GM21526 (cell line): ENCODE results near the gene ZKSCAN4.

ENCODE experiments used
- ATAC-seq: cut with Tn5 transposase; IDR thresholded peaks from one replicate; pipeline ENCODE4 v1.9.1; 2021; ENCODE audit warnings: moderate library complexity; ENCODE audit not compliant: unreplicated experiment, low FRiP score

Gene ZKSCAN4

GRCh38 chr6:28251661-28252008, 434 bp downstream of the ZKSCAN4 start:
- peak; percentile 45 for ATAC-seq

DNA sequence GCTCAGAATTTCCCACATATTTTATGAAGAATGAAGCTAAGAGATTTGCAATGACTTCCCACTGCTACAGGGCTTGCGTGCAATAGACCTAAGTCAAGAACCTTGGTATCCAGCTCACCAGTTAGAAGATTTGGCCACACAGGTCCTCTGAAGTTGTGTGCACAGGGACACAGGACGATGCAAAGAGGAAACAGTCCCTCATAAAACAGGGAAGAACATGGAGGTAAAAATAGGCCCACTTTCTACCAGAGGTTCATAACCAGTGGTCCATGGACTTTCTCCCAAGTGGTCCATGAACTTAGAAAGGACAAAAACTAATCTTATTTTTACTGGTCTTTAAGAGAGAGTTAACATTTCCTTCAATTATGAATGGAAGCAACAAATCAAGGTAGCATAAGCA, 1.3 kb downstream of the ZKSCAN4 start:
- ATAC-seq = no peak

DNA sequence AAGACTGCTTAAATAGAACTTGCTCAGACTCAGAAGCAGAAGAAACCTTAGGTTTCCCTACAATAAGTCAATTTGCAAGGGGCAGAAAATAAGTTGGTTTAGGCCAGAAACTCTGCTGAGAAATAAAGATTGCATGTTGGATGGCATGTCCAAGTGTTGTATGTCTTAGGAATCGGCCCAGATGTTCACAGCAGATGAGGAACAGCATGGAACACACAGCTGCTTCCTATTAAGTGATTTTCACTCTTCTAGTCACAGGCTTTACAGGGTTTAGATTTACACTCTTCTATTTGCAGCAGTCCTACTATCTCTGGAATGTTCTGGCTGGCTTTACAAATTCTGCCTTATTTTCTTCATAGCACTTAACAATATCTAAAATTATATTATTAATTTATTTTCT, 3.2 kb downstream of the ZKSCAN4 start:
- no peak for ATAC-seq

DNA sequence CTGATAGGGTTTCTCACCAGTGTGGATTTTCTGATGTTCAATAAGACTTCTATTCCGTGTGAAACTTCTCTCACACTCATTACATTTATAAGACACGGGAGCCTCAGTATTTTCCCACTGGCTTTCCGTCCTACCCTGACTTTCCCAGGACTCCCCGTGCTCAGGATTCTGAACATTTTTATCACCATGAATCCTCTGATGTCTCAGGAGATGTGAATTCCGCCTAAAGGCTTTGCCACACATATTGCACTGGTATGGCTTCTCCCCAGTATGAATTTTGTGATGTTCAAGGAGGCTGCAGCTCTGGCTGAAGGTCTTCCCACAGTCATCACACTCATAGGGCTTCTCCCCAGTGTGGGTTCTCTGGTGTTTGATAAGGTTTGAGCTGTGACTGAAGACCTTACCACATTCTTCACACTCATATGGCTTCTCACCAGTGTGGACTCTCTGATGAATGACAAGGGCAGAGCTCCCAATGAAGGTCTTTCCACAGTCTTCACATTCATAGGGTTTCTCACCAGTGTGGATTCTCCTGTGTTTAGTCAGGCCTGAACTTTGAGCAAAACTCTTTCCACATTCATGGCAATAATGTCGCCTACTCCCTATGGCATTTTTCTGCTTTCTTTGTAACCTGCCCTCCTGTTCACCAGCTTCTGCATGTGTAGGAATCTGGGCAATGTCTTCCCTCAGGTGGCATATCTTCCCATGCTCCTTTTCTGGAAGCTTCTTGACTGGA, 6.7 kb downstream of the ZKSCAN4 start:
- no peak for ATAC-seq

- no peak for ATAC-seq
These were observed 8.1 kb downstream of the ZKSCAN4 start for GRCh38 chr6:28243946-28244345.

DNA sequence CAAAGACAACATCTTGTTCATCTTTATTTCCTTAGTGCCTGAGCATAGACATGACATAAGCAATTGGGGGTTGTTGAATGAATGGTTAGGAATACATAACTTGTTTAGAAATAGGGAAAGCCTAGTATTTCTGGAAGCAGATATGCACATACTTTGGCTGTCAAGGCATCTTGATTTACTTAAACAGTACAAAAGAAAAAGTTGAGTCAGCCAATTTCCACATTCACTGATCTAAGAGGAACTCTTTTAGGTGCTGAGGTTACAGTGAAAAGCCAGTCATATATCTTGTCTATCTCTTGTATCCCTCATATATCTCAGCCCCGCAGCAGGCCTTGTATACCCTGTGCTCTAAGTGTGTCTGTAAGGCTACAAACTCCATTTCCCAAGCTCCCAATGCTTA, 11.6 kb downstream of the ZKSCAN4 start:
- ATAC-seq = no peak

GRCh38 chr6:28239636-28240035, 12.4 kb downstream of the ZKSCAN4 start:
- ATAC-seq = no peak

GRCh38 chr6:28235912-28236452, 16.1 kb downstream of the ZKSCAN4 start:
- ATAC-seq = no peak

DNA sequence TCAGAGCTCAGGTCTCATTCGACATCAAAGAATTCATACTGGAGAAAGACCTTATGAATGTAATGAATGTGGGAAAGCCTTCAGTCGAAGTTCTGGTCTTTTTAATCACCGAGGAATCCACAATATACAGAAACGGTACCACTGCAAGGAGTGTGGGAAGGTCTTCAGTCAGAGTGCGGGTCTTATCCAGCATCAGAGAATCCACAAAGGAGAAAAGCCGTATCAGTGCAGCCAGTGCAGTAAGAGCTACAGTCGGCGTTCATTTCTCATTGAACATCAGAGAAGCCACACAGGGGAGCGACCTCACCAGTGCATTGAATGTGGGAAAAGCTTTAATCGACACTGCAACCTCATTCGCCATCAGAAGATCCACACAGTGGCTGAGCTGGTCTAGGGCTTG, 19.3 kb downstream of the ZKSCAN4 start:
- ATAC-seq = no peak

DNA sequence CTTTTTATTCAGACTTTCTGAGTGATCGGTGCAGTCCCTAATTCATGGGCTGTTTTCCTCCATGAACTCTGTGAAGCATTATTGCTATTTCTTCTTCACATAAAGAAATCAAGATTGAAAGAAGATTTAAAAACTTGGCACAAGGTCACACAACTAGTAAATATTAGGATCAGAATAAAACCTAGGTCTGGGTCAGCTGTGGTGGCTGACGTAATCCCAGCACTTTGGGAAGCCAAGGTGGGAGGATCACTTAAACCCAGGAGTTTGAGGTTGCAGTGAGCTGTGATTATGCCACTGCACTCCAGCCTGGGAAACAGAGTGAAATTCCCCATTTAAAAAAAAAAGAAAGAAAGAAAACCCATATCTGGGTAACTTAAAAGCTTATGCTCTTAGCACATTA, 25.6 kb downstream of the ZKSCAN4 start:
- ATAC-seq = no peak

- peak; percentile 88 for ATAC-seq
These were observed 26.8 kb downstream of the ZKSCAN4 start, which contains the start of gene ZSCAN9 for GRCh38 chr6:28225056-28225834. ZSCAN9 (plus strand) TSS chr6:28225275; CDS start chr6:28227085, 1,810 bp downstream.

DNA sequence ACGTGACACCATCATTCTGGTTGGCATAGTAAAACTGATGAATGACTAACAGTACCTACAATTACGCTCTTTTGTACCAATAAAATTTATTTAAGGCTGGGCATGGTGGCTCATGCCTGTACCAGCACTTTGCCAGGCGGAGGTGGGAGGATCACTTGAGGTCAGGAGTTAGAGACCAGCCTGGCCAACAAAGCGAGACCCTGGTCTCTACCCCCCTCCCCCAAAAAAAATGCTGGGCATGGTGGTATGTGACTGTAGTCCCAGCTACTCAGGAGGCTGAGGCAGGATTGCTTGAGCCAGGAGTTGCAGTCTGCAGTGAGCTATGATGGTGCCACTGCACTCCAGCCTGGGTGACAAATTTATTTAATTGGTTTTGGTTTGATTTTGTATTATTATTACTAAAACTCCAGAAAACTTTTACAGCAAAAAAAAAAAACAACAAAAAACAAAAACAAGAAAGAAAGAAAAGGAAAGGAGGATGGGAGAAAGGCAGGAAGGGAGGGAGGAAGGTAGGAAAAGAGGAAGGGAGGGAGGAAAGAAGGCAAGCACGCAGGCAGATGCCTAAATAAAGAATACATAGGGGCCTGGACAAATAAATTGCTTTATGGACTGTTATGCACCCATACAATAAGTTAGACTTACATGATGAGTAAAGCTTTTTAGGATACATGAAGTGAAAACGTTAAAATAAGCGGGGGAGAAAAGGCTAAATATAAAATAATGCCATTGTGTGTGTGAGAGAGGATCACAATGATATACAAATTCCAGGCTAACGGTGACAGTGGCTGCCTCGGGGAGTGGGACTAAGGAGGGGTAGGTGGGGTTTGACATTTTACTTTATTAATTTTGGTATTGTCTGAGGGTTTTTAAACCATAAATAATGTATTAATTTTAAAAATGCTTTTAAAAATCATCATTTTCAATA, 27.7 kb downstream of the ZKSCAN4 start:
- ATAC-seq = no peak

DNA sequence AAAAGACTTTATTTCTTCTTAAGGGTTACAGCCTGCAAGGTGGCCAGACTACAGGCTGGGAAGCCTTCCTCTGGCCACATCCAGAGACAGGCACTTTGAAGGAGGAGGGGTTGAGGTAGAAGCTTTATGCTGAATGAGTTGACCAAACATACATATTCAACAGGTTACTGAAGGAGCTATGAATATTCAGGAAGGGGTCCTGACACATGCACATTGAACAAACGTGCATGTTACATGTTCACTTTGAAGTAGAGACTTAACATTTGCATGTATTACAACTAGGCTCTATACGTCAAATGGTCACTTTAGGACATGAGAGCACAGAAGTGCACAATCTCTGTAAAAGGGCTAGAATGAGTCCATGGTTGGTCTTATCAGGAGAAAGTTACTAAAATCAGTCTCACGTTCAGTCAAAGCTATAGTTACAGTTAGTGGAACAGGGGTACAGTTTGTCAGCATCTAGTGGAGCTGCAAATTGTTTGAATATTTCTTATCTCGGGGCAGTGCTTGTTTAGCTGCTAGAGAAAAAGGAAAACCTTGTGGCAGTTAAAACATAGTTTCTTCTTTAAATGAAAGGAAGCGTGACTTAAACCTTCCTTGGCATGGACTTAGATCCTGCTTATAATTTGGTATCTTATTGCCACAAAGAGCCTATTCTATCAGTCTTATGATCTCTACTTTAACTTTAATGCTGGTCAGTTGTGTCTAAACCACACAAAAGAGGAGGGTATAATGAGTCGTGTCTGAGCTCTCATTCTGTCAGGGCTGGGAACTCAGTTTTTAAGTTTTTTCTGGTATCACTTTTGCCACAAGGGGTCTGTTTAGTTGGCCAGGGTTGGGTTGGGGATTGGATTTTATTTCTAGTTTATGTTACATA, 31.6 kb downstream of the ZKSCAN4 start:
- ATAC-seq = no peak

- no peak for ATAC-seq
These were observed 33.5 kb downstream of the ZKSCAN4 start for GRCh38 chr6:28218312-28219248.

- no peak for ATAC-seq
These were observed 34.2 kb downstream of the ZKSCAN4 start for GRCh38 chr6:28217890-28218289.

DNA sequence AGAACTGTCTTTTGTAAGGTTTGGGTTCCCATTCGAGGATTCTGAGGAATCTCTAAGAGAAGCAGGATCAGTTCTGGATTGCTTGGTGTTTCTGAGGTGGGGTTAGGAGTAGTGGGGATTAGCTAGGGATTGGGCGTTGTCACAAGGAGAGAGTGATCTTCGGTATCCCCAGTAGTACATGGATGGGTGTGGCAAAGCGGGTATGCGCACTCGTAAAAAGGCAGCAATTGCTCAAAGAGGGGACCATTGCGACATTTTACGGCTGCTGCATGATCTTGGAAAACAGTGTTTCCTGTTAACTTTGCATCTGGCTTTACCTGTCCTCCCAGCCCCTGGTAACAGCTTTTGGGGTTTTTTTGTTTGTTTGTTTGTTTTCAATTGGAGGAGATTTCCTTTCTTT, 36.6 kb downstream of the ZKSCAN4 start:
- no peak for ATAC-seq

- ATAC-seq = no peak
These were observed 38.9 kb downstream of the ZKSCAN4 start for GRCh38 chr6:28213213-28213523.

DNA sequence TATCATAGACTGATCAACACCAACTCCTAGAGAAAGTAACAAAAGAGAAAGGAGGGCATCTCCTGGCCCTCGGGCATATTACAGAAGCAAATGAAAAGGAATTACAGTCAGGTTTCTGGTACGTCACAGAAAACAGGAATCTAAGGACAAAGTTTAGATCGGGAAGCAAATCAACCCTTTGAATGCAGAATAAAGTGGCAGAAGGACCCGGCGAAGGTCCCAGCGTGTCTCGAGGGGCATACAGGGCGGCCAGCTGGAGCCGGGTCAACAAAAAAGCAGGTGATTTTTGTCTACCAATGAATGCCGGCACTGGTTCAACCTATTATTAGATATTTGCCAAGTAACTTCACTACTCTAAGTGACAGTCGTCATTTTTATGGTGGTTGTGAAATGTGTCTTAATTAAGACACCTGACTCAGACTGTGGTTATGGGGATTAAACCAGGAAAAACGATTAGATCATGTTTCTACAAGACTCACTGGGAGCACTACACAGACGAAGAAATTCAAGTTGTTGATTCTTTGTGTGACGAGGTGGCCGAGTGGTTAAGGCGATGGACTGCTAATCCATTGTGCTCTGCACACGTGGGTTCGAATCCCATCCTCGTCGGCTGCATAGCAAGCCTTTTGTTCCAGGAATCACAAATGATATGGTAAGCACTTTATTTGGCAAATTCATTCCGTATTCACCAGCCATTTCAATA, 39.4 kb downstream of the ZKSCAN4 start:
- no peak for ATAC-seq
